Keratinocyte (primary cell): ENCODE results near the gene JMJD1C.

ENCODE experiments used
- EZH2 ChIP-seq: IDR thresholded peaks from one replicate; pipeline ENCODE4 v1.6.1; 2012; ENCODE audit warnings: inconsistent platforms, mild to moderate bottlenecking, low read length, moderate library complexity
- TF ChIP-seq, protein P1 (sequence below), 3 experiments: IDR thresholded peaks in 1 of 3; conservative IDR thresholded peaks in 1 of 3; optimal IDR thresholded peaks in 1 of 3; 2 replicates in 2 of 3; 3 replicates in 1 of 3; pipeline versions ENCODE3 to v1.5.1; 2011; ENCODE audit warnings: low read length in 3 of 3, mild to moderate bottlenecking in 3 of 3, moderate library complexity in 2 of 3, control low read depth in 1 of 3, inconsistent platforms in 1 of 3; ENCODE audit not compliant: insufficient read depth in 2 of 3; ENCODE audit errors: extremely low read depth in 1 of 3

DNA sequence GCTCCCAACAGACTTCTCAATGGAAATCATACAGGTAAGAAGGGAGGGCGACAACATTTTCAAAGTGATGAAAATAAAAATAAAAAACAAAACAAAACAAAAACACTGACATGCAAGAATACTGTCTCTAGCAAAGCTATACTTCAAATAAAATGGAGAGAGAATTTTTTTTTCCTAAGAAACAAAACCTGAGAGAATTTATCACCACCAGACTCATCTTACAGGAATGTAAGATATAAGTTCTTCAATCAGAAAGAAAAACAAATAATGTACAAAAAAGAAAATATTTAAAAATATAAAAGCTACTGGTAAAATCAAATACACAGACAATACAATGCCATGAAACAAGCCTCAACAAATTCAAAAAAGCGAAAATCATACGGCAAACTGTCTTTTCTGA, 219.4 kb downstream of the JMJD1C start:
- TF ChIP-seq, protein P1, sequence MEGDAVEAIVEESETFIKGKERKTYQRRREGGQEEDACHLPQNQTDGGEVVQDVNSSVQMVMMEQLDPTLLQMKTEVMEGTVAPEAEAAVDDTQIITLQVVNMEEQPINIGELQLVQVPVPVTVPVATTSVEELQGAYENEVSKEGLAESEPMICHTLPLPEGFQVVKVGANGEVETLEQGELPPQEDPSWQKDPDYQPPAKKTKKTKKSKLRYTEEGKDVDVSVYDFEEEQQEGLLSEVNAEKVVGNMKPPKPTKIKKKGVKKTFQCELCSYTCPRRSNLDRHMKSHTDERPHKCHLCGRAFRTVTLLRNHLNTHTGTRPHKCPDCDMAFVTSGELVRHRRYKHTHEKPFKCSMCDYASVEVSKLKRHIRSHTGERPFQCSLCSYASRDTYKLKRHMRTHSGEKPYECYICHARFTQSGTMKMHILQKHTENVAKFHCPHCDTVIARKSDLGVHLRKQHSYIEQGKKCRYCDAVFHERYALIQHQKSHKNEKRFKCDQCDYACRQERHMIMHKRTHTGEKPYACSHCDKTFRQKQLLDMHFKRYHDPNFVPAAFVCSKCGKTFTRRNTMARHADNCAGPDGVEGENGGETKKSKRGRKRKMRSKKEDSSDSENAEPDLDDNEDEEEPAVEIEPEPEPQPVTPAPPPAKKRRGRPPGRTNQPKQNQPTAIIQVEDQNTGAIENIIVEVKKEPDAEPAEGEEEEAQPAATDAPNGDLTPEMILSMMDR (optimal IDR thresholded peaks at IDR 0.05 in 1 of 3, IDR thresholded peaks at IDR 0.05 in 1 of 3, conservative IDR thresholded peaks at IDR 0.05 in 1 of 3; ENCODE audit: extremely low read depth in 1 of 3, insufficient read depth in 2 of 3, low read length in 3 of 3), result no peak
- no peak for TF ChIP-seq EZH2
